Epithelial cell of prostate (primary cell): ENCODE data around the gene RPS27.
A peak's percentile ranks its signal among the peaks of the same experiment; 100 is the strongest.
"Not testable (repeated sequence)": the region's sequence is repeated elsewhere in the genome, so short reads cannot be mapped to it uniquely, and the experiment has no call there.

Source experiments
- DNase-seq: peaks from one replicate; pipeline ENCODE4 v3.0.0-alpha.2; 2011; ENCODE audit warnings: low read depth, low spot score
- H3K27ac ChIP-seq: fragments of 450-650 bp; 2 replicates; pipeline ENCODE4 v1.5.1; 2017; ENCODE audit warnings: mild to moderate bottlenecking

RPS27 gene

DNA sequence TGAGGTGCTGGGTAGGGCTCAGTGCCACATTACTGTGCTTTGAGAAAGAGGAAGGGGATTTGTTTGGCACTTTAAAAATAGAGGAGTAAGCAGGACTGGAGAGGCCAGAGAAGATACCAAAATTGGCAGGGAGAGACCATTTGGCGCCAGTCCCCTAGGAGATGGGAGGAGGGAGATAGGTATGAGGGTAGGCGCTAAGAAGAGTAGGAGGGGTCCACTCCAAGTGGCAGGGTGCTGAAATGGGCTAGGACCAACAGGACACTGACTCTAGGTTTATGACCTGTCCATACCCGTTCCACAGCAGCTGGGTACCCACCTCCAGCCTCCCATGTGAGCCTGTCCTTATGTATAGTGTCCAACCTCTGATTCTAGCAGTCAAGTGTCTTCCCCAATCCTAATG is 31.1 kb upstream of the RPS27 start:
- H3K27ac ChIP-seq = no peak overlapping the region
- DNase-seq = no peak

DNA sequence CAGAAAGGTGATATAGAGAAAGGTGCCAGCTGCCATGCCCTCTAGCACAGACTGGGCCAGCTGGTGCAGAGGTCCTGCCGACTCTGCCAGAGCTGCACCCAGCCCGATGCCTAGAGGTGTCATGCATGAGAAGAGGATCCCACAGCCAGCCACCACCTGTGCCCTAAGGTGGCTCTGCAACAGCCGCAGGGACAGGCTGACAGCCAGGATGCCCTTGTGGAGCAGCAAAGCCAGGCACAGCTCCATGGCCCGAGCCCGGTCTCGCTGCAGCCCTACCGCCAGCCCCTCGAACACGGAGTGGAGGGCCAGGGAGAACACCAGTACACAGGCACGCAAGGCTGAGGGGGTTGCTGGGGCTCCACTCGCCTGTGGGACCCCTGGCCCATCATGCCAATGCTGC is 30.4 kb upstream of the RPS27 start:
- DNase-seq = no peak
- no peak overlapping the region for H3K27ac ChIP-seq

- peak overlapping the region; percentile 93 for H3K27ac ChIP-seq
- DNase-seq = no peak
Observed at GRCh38 chr1:153961421-153961820, 29.1 kb upstream of the RPS27 start.

DNA sequence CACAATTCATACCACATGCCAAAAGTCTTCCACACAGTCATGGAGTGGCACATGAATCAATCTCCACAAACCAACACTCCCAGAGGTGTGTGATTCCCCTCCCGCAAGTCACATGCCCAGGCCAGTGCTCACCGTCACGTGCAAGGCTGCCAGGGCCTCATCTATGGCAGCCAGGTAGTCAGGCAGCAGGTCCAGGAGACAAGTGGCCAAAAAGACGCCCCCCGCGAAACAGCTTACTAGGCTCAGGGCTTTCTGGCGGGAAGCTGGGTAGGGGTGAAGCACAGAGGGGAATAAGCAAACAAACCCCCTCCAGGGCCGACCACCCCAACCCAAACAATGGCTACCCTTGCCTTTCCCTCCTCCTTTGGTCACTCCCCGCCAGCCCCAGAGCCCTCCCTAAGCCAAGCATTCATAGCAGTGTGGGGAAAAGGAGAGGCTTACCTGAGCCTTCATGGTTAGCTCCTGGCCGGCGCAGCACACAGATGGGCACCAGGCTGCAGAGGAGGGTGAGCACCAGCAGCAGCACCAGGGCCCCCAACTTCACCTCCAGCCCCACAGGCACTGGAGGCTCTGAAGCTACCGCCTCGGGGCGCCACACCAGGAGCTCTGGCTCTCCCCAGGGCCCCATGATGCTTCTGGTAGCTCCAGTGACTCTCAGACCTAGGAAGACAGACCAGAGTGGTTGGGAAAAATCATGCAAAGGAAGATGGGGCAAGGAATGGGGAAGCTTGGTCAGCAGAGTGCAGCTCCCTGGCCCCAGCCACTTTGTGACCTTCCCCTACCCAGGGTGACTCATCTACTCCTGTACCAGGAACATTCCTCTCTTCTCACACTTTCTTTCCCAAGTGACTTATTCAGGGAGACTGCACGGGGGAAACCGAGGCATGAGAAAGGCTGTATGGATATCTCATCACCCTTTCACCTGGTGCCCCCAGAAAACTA is 28.2 kb upstream of the RPS27 start:
- H3K27ac ChIP-seq = peak overlapping the region; percentile 93
- no peak for DNase-seq

GRCh38 chr1:153963030-153963849 is 27.3 kb upstream of the RPS27 start, which contains the start of gene SLC39A1:
Gene SLC39A1, minus strand, starts transcription at chr1:153963537. Its CDS starts 822 bp downstream, at chr1:153962715.
- peak; percentile 72 for DNase-seq
- H3K27ac ChIP-seq = peak within 1 kb of the TSS; percentile 93

DNA sequence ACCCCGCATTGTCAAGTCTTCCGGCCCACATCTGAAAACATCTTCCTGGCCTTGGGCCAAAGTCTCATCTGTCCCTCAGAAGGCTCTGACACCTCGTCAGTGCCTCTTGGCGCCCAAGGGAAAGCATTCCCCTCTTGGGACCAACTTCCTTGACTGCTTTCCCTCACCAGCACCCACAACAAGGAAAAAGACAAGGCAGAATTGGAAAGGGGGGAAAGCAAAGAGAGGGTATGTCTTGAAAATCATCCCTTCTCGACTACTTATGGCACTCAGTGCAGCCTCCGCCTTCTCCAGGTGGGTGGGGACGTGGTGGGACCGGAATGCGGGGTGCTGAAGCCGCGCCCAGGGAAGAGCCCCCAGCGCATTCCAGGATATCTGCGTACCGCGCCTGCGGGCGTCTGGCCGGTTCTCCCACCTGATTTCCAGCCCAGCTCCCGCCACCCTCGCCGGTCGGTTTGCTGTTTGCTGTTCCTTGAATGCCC is 26.7 kb upstream of the RPS27 start:
- peak overlapping the region; percentile 93 for H3K27ac ChIP-seq
- no peak for DNase-seq

- DNase-seq = peak; percentile 88
- H3K27ac ChIP-seq = peak within 1 kb of the TSS; percentile 79
Observed at GRCh38 chr1:153967107-153967999, 23.2 kb upstream of the RPS27 start, which contains the start of gene CREB3L4. Gene CREB3L4, plus strand, starts transcription at chr1:153967902. Its CDS starts 624 bp downstream, at chr1:153968526.

DNA sequence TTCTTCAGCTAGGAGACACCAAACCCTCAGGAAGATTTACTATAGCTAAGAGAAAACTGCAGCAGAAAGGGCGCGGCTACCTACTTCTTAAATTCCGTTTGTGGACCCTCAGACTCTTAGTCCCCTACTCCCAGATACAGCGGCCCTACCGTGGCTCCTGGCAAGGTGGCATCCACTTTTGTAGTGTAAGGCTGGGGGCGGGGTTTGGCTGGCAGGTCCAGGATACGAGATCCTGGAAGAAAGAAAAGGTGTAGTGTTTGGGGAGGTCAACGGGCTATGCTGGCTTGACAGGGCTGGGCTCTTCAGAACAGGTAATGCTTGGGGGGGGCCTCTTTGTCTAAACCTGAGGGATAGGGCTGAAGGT is 22.6 kb upstream of the RPS27 start:
- DNase-seq = no peak
- peak overlapping the region; percentile 79 for H3K27ac ChIP-seq

- no peak overlapping the region for H3K27ac ChIP-seq
- DNase-seq = no peak
Observed at GRCh38 chr1:153968408-153968807, 22.2 kb upstream of the RPS27 start.

DNA sequence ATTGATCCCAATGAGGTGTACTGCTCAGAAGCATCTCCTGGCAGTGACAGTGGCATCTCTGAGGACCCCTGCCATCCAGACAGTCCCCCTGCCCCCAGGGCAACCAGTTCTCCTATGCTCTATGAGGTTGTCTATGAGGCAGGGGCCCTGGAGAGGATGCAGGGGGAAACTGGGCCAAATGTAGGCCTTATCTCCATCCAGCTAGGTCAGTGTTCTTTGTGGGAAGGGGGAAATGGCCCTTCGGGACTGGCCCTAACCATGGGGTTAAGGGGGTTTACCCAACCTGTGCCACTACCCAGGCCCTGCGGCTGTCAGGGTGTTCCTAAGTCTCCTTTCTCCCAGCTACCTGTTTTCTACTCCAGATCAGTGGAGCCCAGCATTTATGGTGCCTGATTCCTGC is 21.6 kb upstream of the RPS27 start:
- no peak for DNase-seq
- H3K27ac ChIP-seq = no peak overlapping the region

DNA sequence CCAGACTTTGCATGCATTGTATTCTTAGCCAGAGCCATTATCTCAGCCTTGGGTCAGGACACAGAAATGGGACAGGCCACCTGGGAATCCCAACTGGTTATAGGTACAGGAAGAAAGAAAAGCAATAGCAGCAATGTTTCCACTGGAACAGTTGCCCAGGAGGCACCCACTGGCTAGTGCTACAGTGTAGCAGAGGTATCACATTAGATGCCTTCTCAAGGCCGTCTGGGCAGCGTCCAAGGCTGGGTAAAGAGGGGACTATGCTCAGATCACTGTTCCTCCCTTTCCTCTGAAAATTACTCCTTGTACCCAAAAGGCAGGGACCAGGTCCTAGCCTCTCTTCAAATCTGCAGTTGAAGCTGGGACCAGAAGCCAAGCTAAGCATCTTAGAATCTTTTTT is 20.2 kb upstream of the RPS27 start:
- no peak for DNase-seq

GRCh38 chr1:153973071-153973470 is 17.5 kb upstream of the RPS27 start:
- H3K27ac ChIP-seq = no peak overlapping the region

More for the DNA sequence above, 20.2 kb upstream of the RPS27 start:
- H3K27ac ChIP-seq = no peak overlapping the region

GRCh38 chr1:153973525-153973924 is 17.0 kb upstream of the RPS27 start:
- H3K27ac ChIP-seq = no peak overlapping the region
- no peak for DNase-seq

More at GRCh38 chr1:153973071-153973470, 17.5 kb upstream of the RPS27 start:
- no peak for DNase-seq

DNA sequence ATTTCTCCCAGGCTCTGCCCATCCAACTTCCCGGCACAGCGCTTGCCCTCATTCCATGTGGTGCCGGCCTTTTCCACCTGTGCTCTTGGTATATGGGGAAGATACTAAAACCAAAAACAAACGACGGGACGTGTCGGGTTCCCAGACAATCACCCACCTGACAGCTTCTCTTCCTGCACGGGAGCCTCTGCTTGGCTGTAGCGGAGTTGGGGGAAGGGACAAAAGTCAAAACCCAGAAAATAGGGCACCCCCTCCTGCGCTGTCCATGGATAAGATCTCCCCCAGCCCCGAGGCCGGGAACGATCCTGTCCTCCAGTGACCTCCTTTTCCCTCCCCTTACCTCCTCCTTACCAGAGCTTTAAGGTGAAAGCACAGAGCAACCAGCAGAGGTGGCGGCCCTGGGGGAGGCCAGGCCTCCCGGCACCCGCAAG is 13.7 kb upstream of the RPS27 start:
- DNase-seq = no peak
- peak overlapping the region; percentile 58 for H3K27ac ChIP-seq

DNA sequence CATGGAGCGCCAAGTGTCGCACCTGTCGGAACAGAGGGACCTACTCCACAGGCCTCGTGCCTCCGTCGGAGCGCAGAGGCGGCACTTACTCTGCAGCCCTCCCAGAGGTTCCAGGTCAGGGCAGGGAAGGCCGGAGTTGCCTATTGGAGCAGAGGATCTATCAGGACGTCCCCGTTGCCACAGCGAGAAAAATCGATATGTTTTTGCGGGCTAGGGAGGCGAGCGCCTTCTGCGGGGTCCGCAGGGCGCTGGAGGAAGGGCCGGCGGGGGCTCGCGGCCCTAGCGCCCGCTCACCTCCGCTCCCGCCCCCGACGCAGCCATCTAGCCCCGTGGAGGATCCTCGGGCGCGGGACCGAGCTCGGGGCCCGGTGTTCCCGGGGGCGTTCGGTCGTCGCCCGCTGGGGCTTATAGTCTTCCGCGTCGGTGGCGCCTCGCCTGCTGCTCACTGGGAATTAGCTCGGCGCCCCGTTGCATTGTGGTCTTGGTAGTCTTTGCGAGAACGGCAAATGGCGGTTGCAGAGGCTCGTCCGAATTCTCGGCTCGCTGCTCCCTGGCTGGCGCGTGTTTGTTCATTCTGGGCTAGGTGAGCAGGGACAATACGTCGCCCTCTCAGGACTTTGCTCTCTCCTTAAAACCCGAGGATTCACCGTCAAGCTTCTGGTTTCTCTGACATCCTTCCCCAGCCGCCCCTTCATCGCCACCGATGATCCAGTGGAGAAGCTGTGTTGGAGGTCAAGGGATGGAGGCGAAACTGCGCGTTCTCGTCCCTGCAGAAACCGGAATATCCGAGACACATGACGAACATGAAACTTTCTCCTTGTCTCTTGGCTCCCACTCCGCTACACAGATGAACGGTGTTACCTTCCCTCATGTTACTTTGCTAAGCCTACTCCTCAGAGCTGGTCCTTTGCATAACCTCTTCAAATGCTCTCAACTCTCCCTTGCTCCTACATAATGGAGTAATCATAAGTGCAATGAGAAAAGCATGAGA is 13.0 kb upstream of the RPS27 start, which contains the start of gene JTB:
Gene JTB, minus strand, starts transcription at position 425 of the 991 bp plus-strand sequence. Its CDS starts 422 bp downstream, at position 3.
- no peak for DNase-seq
- peak within 1 kb of the TSS; percentile 58 for H3K27ac ChIP-seq

DNA sequence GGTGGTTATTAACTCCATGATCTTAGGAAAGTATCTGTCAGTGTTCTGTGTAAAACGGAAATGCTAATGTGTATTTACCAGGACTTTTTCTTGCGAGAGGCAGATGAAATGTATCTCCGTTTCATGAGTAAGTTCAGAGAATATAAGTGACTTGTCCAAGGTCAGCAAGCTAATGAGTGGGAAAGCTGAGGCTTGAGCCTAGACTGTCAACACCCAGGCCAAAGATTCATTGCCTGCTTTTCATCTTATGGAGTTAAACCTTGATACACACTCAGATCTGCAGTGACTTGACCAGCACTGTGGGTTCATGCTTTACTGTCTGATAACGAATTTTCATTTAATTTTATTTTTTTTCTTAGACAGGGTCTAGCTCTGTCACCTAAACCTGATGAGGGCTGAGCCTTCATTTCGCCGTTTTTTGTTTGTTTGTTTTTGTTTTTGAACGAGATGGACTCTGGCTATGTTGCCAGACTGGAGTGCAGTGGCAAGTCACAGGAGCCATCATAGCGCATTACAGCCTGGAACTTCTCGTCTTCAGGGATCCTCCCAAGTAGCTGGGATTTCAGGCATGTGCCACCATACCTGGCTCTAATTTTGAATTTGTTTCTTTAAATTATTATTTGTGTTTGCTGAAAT is 12.2 kb upstream of the RPS27 start:
- peak overlapping the region; percentile 58 for H3K27ac ChIP-seq
- no peak for DNase-seq

DNA sequence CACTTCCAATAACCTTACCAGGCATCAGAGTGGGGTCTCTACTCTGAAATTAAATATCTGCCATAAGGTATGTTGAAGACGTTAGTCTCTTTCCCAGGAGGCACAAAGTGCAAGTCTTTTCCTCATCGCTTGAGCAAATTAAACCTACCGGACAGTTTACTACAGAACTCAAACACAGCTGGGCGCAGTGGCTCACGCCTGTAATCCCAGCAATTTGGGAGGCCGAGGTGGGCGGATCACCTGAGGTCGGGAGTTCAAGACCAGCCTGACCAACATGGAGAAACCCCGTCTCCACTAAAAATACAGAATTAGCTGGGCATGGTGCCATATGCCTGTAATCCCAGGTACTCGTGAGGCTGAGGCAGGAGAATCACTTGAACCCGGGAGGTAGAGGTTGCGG is 11.5 kb upstream of the RPS27 start:
- not testable (repeated sequence) for DNase-seq, H3K27ac ChIP-seq

DNA sequence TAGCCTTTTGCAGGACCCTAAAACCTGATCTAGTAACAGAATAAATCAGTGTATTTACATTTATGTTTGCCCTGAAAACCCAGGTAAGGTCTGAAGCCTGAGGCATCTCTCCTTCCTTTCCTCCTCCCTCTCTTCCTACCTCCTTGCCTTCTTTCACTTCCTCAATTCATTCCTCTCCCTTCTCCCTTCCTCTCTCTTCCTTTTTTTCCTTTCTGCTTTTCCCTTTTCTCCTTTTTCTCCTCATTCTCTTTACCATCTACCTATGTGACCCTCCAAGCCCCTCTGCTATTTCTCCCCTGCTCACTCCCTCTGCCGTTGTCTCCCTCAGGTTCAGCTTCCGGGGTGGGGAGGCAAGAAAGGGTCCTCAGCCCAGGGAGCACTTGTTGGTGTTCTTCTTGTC is 8.8 kb upstream of the RPS27 start:
- DNase-seq = not testable (repeated sequence)

More for the DNA sequence above, 8.8 kb upstream of the RPS27 start:
- not testable (repeated sequence) for H3K27ac ChIP-seq
